ENCODE measurements around the gene CFHR5.

DNA sequence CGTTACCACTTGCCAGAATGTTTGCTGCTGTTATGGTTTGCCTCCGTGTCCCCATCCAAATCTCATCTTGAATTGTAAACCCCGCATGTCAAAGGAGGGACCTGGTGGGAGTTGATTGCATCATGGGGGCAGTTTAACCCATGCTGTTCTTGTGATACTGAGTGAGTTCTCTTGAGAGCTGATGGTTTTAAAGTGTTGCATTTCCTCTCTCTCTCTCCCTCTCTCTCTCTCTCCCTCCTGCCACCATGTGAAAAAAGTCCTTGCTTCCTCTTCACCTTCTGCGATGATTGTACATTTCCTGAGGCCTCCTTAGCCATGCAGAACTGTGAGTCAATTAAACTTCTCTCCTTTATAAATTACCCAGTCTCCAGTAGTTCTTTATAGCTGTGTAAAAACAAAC is 44.4 kb downstream of the CFHR5 start:
- no peak for TF ChIP-seq POLR2AphosphoS5 (IDR thresholded peaks at IDR 0.05; ENCODE audit: borderline replicate concordance, low read depth, low read length)
- TF ChIP-seq FOXP2 (optimal IDR thresholded peaks at IDR 0.05; ENCODE audit: control extremely low read depth, extremely low read length, insufficient read depth): no peak
- no peak for TF ChIP-seq EZH2 (IDR thresholded peaks at IDR 0.05)
